H1 (cell line): ENCODE results near the gene MPP3. TPM values are rescaled to one million over a fixed set of nuclear protein-coding genes. Genes with fewer than 3 reads are reported as not detected.

Experiments
- CTCF ChIA-PET: fragments of 300-600 bp; sonication (Branson Sonifier 250); formaldehyde crosslinking; loops from one replicate; lab custom pipeline; 2021; ENCODE audit not compliant: partially characterized antibody; lab: Charles Lee
- POLR2A ChIA-PET: fragments of 300-600 bp; sonication (Branson Sonifier 250); formaldehyde crosslinking; loops from one replicate; lab custom pipeline; 2021; ENCODE audit warnings: inconsistent platforms; ENCODE audit not compliant: partially characterized antibody; lab: Charles Lee
- DNase-seq, 2 experiments: peaks; one replicate each; pipeline versions ENCODE4 v3.0.0 to v3.0.0-alpha.2; 2010 to 2022; ENCODE audit warnings: low spot score in 2 of 2, low read depth in 1 of 2, mixed read lengths in 1 of 2
- FAIRE-seq: peaks from 2 replicates; lab custom pipeline; 2011; peaks lifted over from hg19 to GRCh38; lab: Jason Lieb, UNC
- H2AFZ ChIP-seq: 2 replicates; pipeline ENCODE4 v1.8.1; 2012; ENCODE audit warnings: low read length, inconsistent platforms
- H2AK5ac ChIP-seq: 2 replicates; pipeline ENCODE4 v1.6.1; 2013; ENCODE audit warnings: low read depth, low read length
- H2BK120ac ChIP-seq: replicated peaks from 2 replicates; pipeline ENCODE3; 2013; ENCODE audit warnings: low read depth, low read length, inconsistent platforms
- H2BK12ac ChIP-seq: 2 replicates; pipeline ENCODE4 v1.6.1; 2013; ENCODE audit warnings: low read depth, low read length
- H2BK15ac ChIP-seq: 2 replicates; pipeline ENCODE4 v1.6.1; 2013; ENCODE audit warnings: low read length
- H2BK20ac ChIP-seq: 2 replicates; pipeline ENCODE4 v1.6.1; 2013; ENCODE audit warnings: low read length
- H2BK5ac ChIP-seq: 2 replicates; pipeline ENCODE4 v1.6.1; 2013; ENCODE audit warnings: low read depth, low read length
- H3K14ac ChIP-seq: 2 replicates; pipeline ENCODE4 v1.6.1; 2013; ENCODE audit warnings: inconsistent platforms; ENCODE audit not compliant: insufficient read length
- H3K18ac ChIP-seq: 2 replicates; pipeline ENCODE4 v1.6.1; 2013; ENCODE audit warnings: low read length; ENCODE audit errors: extremely low read depth
- H3K23ac ChIP-seq: 2 replicates; pipeline ENCODE4 v1.6.1; 2013; ENCODE audit warnings: inconsistent platforms; ENCODE audit not compliant: insufficient read length
- H3K23me2 ChIP-seq: 2 replicates; pipeline ENCODE4 v1.6.1; 2013; ENCODE audit warnings: low read depth, low read length
- H3K27ac ChIP-seq: 2 replicates; pipeline ENCODE4 v1.6.1; 2011; ENCODE audit warnings: low read depth, low read length, inconsistent platforms
- H3K27me3 ChIP-seq, 4 experiments: replicated peaks in 1 of 4; 1 replicate in 1 of 4; 2 replicates in 3 of 4; pipeline versions ENCODE4 v1.6.1 to v1.8.1; 2011 to 2013; ENCODE audit warnings: low read length in 3 of 4, mild to moderate bottlenecking in 3 of 4, inconsistent platforms in 2 of 4, mixed read lengths in 2 of 4, moderate library complexity in 1 of 4; ENCODE audit not compliant: control insufficient read depth in 3 of 4, insufficient read depth in 3 of 4; ENCODE audit errors: extremely low read depth in 1 of 4
- H3K36me3 ChIP-seq, 4 experiments: 2 replicates each; pipeline versions ENCODE4 v1.6.1 to v1.8.1; 2011 to 2013; ENCODE audit warnings: mild to moderate bottlenecking in 4 of 4, low read length in 3 of 4, moderate library complexity in 2 of 4, control low read depth in 1 of 4, inconsistent platforms in 1 of 4; ENCODE audit not compliant: insufficient read depth in 4 of 4, control insufficient read depth in 2 of 4
- H3K4ac ChIP-seq: replicated peaks from 2 replicates; pipeline ENCODE3; 2013; ENCODE audit warnings: low read length, low read depth, mixed read lengths, inconsistent platforms; ENCODE audit not compliant: insufficient read length
- H3K4me1 ChIP-seq, 4 experiments: replicated peaks in 1 of 4; 1 replicate in 1 of 4; 2 replicates in 3 of 4; pipeline versions ENCODE4 v1.6.1 to v1.8.1; 2011 to 2013; ENCODE audit warnings: low read length in 3 of 4, inconsistent platforms in 2 of 4, mixed read lengths in 1 of 4; ENCODE audit not compliant: insufficient read depth in 4 of 4, control insufficient read depth in 3 of 4
- H3K4me2 ChIP-seq, 2 experiments: 2 replicates each; pipeline versions ENCODE4 v1.6.1 to v1.8.1; 2011 to 2013; ENCODE audit warnings: low read depth in 2 of 2, low read length in 2 of 2, control low read depth in 1 of 2, inconsistent platforms in 1 of 2, mild to moderate bottlenecking in 1 of 2; ENCODE audit not compliant: insufficient read depth in 1 of 2
- H3K4me3 ChIP-seq, 4 experiments: fragments of 200-600, 300-600 bp in 1 of 4; sonication (generic), shearing (Covaris generic), sonication (Bioruptor Twin) in 1 of 4; 2 replicates each; pipeline versions ENCODE4 v1.5.1 to v1.8.1; 2011 to 2016; ENCODE audit warnings: low read length in 4 of 4, low read depth in 3 of 4, control low read depth in 2 of 4, inconsistent platforms in 2 of 4, mild to moderate bottlenecking in 2 of 4, mixed read lengths in 1 of 4, moderate library complexity in 1 of 4; ENCODE audit not compliant: insufficient read depth in 2 of 4; ENCODE audit errors: extremely low read depth in 1 of 4
- H3K56ac ChIP-seq: replicated peaks from 2 replicates; pipeline ENCODE3; 2013; ENCODE audit warnings: low read depth, mild to moderate bottlenecking, mixed read lengths, low read length, inconsistent platforms; ENCODE audit not compliant: insufficient read length
- H3K79me1 ChIP-seq: 2 replicates; pipeline ENCODE4 v1.6.1; 2013; ENCODE audit warnings: low read depth, low read length, control low read depth
- H3K79me2 ChIP-seq, 2 experiments: 2 replicates each; pipeline versions ENCODE4 v1.6.1 to v1.8.1; 2012 to 2013; ENCODE audit warnings: low read length in 2 of 2, mild to moderate bottlenecking in 2 of 2, inconsistent platforms in 1 of 2; ENCODE audit not compliant: insufficient read depth in 2 of 2, control insufficient read depth in 1 of 2
- H3K9ac ChIP-seq, 4 experiments: replicated peaks in 1 of 4; 1 replicate in 1 of 4; 2 replicates in 3 of 4; pipeline versions ENCODE4 v1.6.1 to v1.8.1; 2011 to 2013; ENCODE audit warnings: low read depth in 3 of 4, low read length in 3 of 4, control low read depth in 2 of 4, mild to moderate bottlenecking in 2 of 4, moderate library complexity in 2 of 4, inconsistent platforms in 1 of 4; ENCODE audit errors: extremely low read depth in 1 of 4
- H3K9me3 ChIP-seq, 2 experiments: 2 replicates each; pipeline versions ENCODE4 v1.6.1 to v1.8.1; 2012 to 2013; ENCODE audit warnings: mild to moderate bottlenecking in 2 of 2, moderate library complexity in 2 of 2, control low read depth in 1 of 2, inconsistent platforms in 1 of 2, low read depth in 1 of 2, low read length in 1 of 2, mixed read lengths in 1 of 2; ENCODE audit not compliant: insufficient read depth in 2 of 2
- H4K20me1 ChIP-seq, 2 experiments: replicated peaks in 1 of 2; 2 replicates each; pipeline versions ENCODE3 to v1.8.1; 2011 to 2013; ENCODE audit warnings: inconsistent platforms in 2 of 2, low read length in 2 of 2, mild to moderate bottlenecking in 1 of 2; ENCODE audit not compliant: insufficient read depth in 2 of 2, control insufficient read depth in 1 of 2
- H4K5ac ChIP-seq: 2 replicates; pipeline ENCODE4 v1.6.1; 2013; ENCODE audit warnings: low read length, low read depth, mixed read lengths, inconsistent platforms; ENCODE audit not compliant: insufficient read length
- H4K8ac ChIP-seq: 2 replicates; pipeline ENCODE4 v1.8.0; 2013; ENCODE audit warnings: mild to moderate bottlenecking, moderate library complexity, low read length, inconsistent platforms; ENCODE audit not compliant: insufficient read depth; ENCODE audit errors: extremely low read depth
- H4K91ac ChIP-seq: replicated peaks from 2 replicates; pipeline ENCODE3; 2013; ENCODE audit warnings: low read length, mixed read lengths, inconsistent platforms; ENCODE audit not compliant: insufficient read length
- ATF3 ChIP-seq: IDR thresholded peaks from 2 replicates; pipeline ENCODE4 v1.6.1; 2011; ENCODE audit warnings: low read depth, mild to moderate bottlenecking, low read length; ENCODE audit not compliant: insufficient read depth
- CTCF ChIP-seq, 3 experiments: IDR thresholded peaks; 1 replicate in 2 of 3; 2 replicates in 1 of 3; pipeline versions ENCODE4 v1.5.1 to v1.6.1; 2011; ENCODE audit warnings: low read length in 3 of 3, mild to moderate bottlenecking in 3 of 3, inconsistent platforms in 2 of 3, low read depth in 1 of 3, moderate library complexity in 1 of 3; ENCODE audit not compliant: insufficient read depth in 1 of 3; ENCODE audit errors: control extremely low read depth in 1 of 3
- EGR1 ChIP-seq: IDR thresholded peaks from 2 replicates; pipeline ENCODE4 v1.6.1; 2011; ENCODE audit warnings: low read depth, low read length, borderline replicate concordance
- GABPA ChIP-seq: IDR thresholded peaks from 2 replicates; pipeline ENCODE4 v1.6.1; 2011; ENCODE audit warnings: mild to moderate bottlenecking, low read length, moderate library complexity, borderline replicate concordance; ENCODE audit not compliant: insufficient read depth
- RFX5 ChIP-seq: IDR thresholded peaks from 2 replicates; pipeline ENCODE4 v1.6.1; 2011; ENCODE audit warnings: low read depth, low read length, improper control_type of control experiment, borderline replicate concordance
- SRF ChIP-seq: IDR thresholded peaks from 2 replicates; pipeline ENCODE4 v1.6.1; 2011; ENCODE audit warnings: mild to moderate bottlenecking, low read depth, low read length, moderate library complexity
- TBP ChIP-seq: IDR thresholded peaks from 2 replicates; pipeline ENCODE4 v1.6.1; 2011; ENCODE audit warnings: low read depth, low read length, improper control_type of control experiment
- TCF12 ChIP-seq: IDR thresholded peaks from 2 replicates; pipeline ENCODE4 v1.6.1; 2011; ENCODE audit warnings: low read depth, mild to moderate bottlenecking, low read length
- WGBS, 2 experiments: shearing (Covaris generic) in 1 of 2; methylation state at CpG; one replicate each; pipeline versions ENCODE4 v1.1.6 to v1.1.7; 2013 to 2015; ENCODE audit warnings: low lambda C conversion rate in 2 of 2, mixed read lengths in 2 of 2, inconsistent platforms in 1 of 2, low coverage in 1 of 2, missing lambda C conversion rate in 1 of 2; ENCODE audit not compliant: insufficient replicate concordance in 2 of 2, insufficient coverage in 1 of 2, insufficient read length in 1 of 2; ENCODE audit errors: extremely low coverage in 1 of 2, missing lambda C conversion rate in 1 of 2; 5-methylcytosine and 5-hydroxymethylcytosine counted together
- polyA plus RNA-seq, 7 experiments: library from polyadenylated mRNA; depleted of rRNA in 3 of 7; stranded (reverse) in 5 of 7; unstranded in 2 of 7; fragments of >200 nt in 5 of 7; fragments of 200-250 nt in 2 of 7; gene quantifications; 1 replicate in 5 of 7; 2 replicates in 1 of 7; 4 replicates in 1 of 7; pipeline versions ENCODE4 v1.2.1 to v1.2.3, GENCODE V29; 2011 to 2013; ENCODE audit warnings: missing spikeins in 2 of 7, mixed read lengths in 2 of 7
- total RNA-seq: library from RNA; stranded (reverse); fragmentation: NEBNext Ultra II Directional; extraction: Animal tissue kit (Norgen Biotek cat#: 25700); gene quantifications from 2 replicates; pipeline ENCODE4 v1.2.1, GENCODE V29; 2021
- TF ChIP-seq, protein P1 (sequence below): IDR thresholded peaks from 2 replicates; pipeline ENCODE4 v1.6.1; 2012; ENCODE audit warnings: inconsistent platforms
- TF ChIP-seq, protein P2 (sequence below): IDR thresholded peaks from 2 replicates; pipeline ENCODE4 v1.6.1; 2012; ENCODE audit warnings: inconsistent platforms

Gene MPP3
- total and polyA plus RNA-seq, 2 of the 8 experiments (the other 6 are each of a cell fraction or from before 2014, with no cell fraction given): 3.1 to 6.1 TPM

DNA sequence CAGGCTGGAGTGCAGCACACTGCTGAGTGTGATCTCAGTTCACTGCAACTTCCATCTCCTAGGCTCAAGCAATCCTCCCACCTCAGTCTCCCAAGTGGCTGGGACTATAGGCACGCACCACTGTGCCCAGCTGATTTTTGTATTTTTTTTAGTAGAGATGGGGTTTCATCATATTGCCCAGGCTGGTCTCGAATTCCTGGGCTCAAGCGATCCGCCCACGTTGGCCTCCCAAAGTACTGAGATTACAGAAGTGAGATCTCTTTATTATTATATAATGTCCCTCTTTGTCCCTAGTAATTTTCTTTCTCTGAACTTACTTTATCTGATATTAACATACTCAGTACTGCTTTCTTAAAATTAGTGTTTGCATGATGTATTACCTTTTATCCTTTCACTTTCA is 44.4 kb downstream of the MPP3 start:
- ChIA-PET POLR2A (interaction anchor here (0.7 kb wide), 1 partner anchor 140 kb away, joined by 3 read pairs; no protein-coding TSS in a partner anchor), CTCF (interaction anchor here (0.7 to 1.3 kb wide), 6 partner anchors 69 to 253 kb away, joined by 3 to 5 read pairs (median 4); no protein-coding TSS in a partner anchor)
- Histone ChIP-seq H4K8ac (no peak overlapping the region), H3K14ac (no peak overlapping the region), H4K5ac (no peak overlapping the region), H3K27ac (no peak overlapping the region), H3K79me1 (no peaks in the 10 kb centered on the region), H3K36me3 (no peaks in the 10 kb centered on the region), H2BK15ac (no peak overlapping the region), H3K23me2 (no peaks in the 10 kb centered on the region), H3K23ac (no peak overlapping the region), H3K56ac (no peak overlapping the region), H3K4me2 (no peak overlapping the region), H2BK120ac (no peak overlapping the region), H3K4ac (no peak overlapping the region), H3K4me3 (no peak overlapping the region), H3K27me3 (no peaks in the 10 kb centered on the region), H3K4me1 (no peaks in the 10 kb centered on the region; a peak in 1 of 7 replicates), H2AFZ (no peak overlapping the region), H4K91ac (no peak overlapping the region), H4K20me1 (no peaks in the 10 kb centered on the region), H3K9ac (no peak overlapping the region), H3K9me3 (no peaks in the 10 kb centered on the region), H3K79me2 (no peaks in the 10 kb centered on the region), H3K18ac (no peak overlapping the region), H2BK5ac (no peak overlapping the region), H2BK20ac (no peak overlapping the region), H2AK5ac (no peak overlapping the region), H2BK12ac (no peak overlapping the region)
- no peak for DNase-seq
- 89% methylated on average over 5 of the region's 5 CpGs; no CpG with 5 or more reads in 1 of the 2 experiments for WGBS, 2 experiments
- no peak for FAIRE-seq
- TF ChIP-seq CTCF (IDR thresholded peaks at IDR 0.05; ENCODE audit: control extremely low read depth in 1 of 3, insufficient read depth in 1 of 3, low read depth in 1 of 3, low read length in 3 of 3): no peak
- TF ChIP-seq RFX5: no peak
- TF ChIP-seq, protein P1, sequence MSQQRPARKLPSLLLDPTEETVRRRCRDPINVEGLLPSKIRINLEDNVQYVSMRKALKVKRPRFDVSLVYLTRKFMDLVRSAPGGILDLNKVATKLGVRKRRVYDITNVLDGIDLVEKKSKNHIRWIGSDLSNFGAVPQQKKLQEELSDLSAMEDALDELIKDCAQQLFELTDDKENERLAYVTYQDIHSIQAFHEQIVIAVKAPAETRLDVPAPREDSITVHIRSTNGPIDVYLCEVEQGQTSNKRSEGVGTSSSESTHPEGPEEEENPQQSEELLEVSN: no peak
- no peak for TF ChIP-seq TBP
- no peak for TF ChIP-seq TCF12
- TF ChIP-seq, protein P2, sequence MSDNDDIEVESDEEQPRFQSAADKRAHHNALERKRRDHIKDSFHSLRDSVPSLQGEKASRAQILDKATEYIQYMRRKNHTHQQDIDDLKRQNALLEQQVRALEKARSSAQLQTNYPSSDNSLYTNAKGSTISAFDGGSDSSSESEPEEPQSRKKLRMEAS: no peak
- TF ChIP-seq ATF3: no peak
- no peak for TF ChIP-seq EGR1
- TF ChIP-seq GABPA: no peak
- TF ChIP-seq SRF: no peak
